Activated T-cell treated with anti-CD3 and anti-CD28 coated beads for 48 hours (primary cell): ENCODE measurements around the gene ZNF346.

Experiments used
- DNase-seq: peaks from one replicate; pipeline ENCODE4 v3.0.0-alpha.2; 2020; ENCODE audit warnings: low read depth

ZNF346 gene

GRCh38 chr5:177094224-177095087 lies 72.0 kb downstream of the ZNF346 start:
- DNase-seq = no peak

- no peak for DNase-seq
Measured at GRCh38 chr5:177095088-177095669, 72.7 kb downstream of the ZNF346 start.

GRCh38 chr5:177096162-177097015 lies 73.9 kb downstream of the ZNF346 start:
- DNase-seq = no peak

- DNase-seq = no peak
Measured at GRCh38 chr5:177097016-177097985, 74.8 kb downstream of the ZNF346 start.

GRCh38 chr5:177098120-177098469 lies 75.6 kb downstream of the ZNF346 start:
- DNase-seq = no peak

GRCh38 chr5:177098470-177099141 lies 76.1 kb downstream of the ZNF346 start:
- no peak for DNase-seq

GRCh38 chr5:177099422-177100093 lies 77.1 kb downstream of the ZNF346 start:
- no peak for DNase-seq

GRCh38 chr5:177100714-177101121 lies 78.2 kb downstream of the ZNF346 start:
- no peak for DNase-seq

GRCh38 chr5:177103523-177104253 lies 81.2 kb downstream of the ZNF346 start:
- no peak for DNase-seq

GRCh38 chr5:177105691-177106476 lies 83.4 kb downstream of the ZNF346 start:
- no peak for DNase-seq

GRCh38 chr5:177107159-177107558 lies 84.7 kb downstream of the ZNF346 start:
- no peak for DNase-seq

GRCh38 chr5:177109810-177110209 lies 87.3 kb downstream of the ZNF346 start:
- no peak for DNase-seq

- peak; percentile 59 for DNase-seq
Measured at GRCh38 chr5:177111720-177112394, 89.4 kb downstream of the ZNF346 start.

- no peak for DNase-seq
Measured at GRCh38 chr5:177112589-177113220, 90.2 kb downstream of the ZNF346 start.

- DNase-seq = peak; percentile 67
Measured at GRCh38 chr5:177113566-177114424, 91.3 kb downstream of the ZNF346 start.

- DNase-seq = peak; percentile 84
Measured at GRCh38 chr5:177116631-177117373, 94.3 kb downstream of the ZNF346 start.
